Ovary (tissue), 3 donors: ENCODE results near the gene IL6R.

Source experiments
- CTCF ChIP-seq, 3 donors: fragments of 450-650 bp in 2 of 3; fragments of 200-600 bp in 1 of 3; IDR thresholded peaks; one replicate each; pipeline versions ENCODE4 v1.5.1 to v1.8.0; 2016 to 2022; ENCODE audit warnings: antibody characterized with exemption in 3 of 3, mild to moderate bottlenecking in 1 of 3
- EP300 ChIP-seq: sonication (generic); formaldehyde crosslinking; IDR thresholded peaks from one replicate; pipeline ENCODE4 v1.6.1; 2017; ENCODE audit warnings: antibody characterized with exemption
- POLR2A ChIP-seq: fragments of 450-650 bp; IDR thresholded peaks from one replicate; pipeline ENCODE4 v1.6.1; 2017; ENCODE audit warnings: antibody characterized with exemption, mild to moderate bottlenecking, moderate library complexity
- donor health status: DM: no; HTN: no; CAD: no.

GRCh38 chr1:154384650-154385489, 20.3 kb upstream of the IL6R start:
- no peak for TF ChIP-seq CTCF (IDR thresholded peaks at IDR 0.05)
- no peak for TF ChIP-seq EP300
- TF ChIP-seq POLR2A = no peak
